NCI-H1417 (cell line): Measurements from ENCODE around the gene TNRC6C.

Experiments
- DNase-seq, 3 experiments: peaks; one replicate each; lab custom pipeline; 2025; lab: John Stamatoyannopoulos, UW

Gene TNRC6C

DNA sequence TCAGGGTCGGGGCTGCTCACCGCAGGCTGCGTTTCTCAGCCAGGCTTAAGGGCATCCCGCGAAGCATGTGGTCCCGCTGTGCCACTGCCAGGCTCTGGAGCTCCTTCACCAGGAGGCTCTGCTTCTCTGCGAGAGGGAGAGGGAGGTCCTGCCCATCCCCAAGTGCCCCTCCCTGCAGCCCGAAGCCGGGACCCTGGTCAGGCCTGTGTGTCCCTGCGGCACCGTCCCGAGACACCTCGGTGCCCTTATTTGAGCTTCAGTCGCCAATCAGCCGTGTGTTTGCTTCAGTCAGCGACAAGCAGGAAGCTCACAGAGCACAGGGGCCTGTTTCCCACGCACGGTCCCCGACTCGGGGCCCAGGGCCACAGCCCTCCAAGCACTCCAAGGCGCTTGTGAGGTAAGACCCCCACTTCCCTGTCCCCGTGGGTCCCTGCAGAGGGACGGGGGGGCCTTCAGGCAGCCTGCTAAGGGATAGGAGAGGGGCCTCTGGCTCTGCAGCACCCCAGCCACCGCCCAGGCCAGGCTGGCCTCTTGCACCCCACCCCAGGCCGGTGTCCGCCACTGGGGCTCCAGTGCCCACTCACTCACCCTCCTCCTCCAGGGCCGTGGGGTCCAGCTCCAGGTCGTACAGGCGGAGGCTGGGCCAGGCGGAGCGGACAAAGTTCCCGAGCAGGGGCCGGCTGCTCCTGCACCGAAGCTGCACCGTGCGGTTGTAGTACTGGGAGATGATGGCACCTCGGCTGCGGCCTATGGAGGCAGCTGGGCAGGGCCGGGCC is 166.8 kb downstream of the TNRC6C start:
- DNase-seq: no peak

- no peak for DNase-seq
Measured at GRCh38 chr17:78125976-78126894, 167.7 kb downstream of the TNRC6C start.

GRCh38 chr17:78126895-78127238 is 168.4 kb downstream of the TNRC6C start:
- no peak for DNase-seq

DNA sequence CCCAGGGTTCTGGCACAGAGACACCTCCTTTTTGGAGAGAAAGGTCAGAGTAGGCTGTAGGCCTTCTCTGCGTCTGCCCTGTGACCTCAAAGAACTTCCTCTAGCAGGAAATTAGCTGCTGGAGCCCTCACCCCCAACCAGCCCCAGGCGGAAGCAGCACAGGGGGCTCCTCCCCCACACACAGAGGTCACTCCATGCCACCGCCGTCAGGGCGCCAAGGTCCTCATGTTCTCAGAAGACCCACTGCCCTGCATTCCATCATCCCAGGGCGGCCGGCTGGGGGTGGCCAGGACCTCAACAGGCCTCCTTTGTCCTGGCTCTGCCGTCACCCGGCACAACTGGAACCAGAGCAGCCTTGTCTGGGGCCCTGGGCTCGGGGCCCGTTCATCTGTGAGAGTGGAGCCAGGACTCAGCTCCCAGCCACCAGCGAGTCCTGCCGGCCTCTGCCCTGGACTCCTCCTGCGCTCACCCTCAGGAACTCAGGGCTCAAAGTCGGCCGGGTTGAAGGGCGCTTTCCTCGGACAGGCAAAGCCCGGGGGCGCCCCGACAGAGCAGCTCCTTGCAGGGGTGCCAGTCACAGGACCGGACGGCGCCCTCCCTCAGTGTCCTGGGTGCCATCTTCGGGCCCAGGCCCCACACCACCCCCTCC is 168.9 kb downstream of the TNRC6C start:
- no peak for DNase-seq

GRCh38 chr17:78127888-78128550 is 169.5 kb downstream of the TNRC6C start:
- DNase-seq: peak in 2 of 3 experiments; percentile 53 to 57

DNA sequence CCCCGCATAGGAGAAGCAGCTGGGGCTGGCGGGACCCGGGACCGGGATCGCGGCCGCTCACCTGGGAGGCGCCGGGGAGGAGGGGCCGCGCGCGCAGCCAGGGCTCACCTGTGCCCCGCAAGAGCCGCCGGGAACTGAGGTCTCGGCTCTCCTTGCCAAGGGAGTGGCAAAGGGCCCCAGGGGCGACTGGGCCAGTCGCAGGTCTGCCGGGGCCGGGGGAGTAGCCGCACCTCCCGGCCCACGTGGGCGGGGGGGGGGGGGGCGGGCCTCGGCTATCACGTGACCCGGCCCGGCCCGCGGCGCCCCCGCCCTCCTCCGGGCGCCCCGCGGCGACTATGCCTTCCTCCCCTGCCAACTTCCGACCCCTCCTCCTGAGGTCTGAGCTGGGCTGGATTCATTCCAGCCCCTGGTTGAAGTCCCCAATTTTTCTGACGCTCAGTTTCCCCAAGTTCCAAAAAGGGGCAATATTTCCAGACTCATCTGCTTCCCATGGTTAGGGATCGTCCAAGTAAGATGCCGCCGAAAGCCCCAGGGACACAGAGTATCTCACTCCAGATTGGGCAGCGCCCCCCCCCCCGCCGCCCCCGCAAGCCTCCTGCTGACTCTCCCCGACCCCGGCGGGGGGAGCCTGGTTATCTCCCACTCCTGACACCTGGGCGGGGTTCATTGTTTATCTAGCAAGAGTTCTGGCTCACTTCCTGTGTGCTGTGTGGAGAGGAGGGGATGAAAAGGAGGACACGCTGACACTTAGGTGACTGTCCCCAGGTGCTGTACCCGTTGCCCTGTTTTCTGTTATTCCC is 170.2 kb downstream of the TNRC6C start, which contains the start of gene TMC6:
TMC6 (minus strand) TSS at position 205 of the 800 bp plus-strand sequence. CDS start 1,923 bp downstream, outside the sequence.
- DNase-seq: peak; percentile 56 to 76 (median 76)

DNA sequence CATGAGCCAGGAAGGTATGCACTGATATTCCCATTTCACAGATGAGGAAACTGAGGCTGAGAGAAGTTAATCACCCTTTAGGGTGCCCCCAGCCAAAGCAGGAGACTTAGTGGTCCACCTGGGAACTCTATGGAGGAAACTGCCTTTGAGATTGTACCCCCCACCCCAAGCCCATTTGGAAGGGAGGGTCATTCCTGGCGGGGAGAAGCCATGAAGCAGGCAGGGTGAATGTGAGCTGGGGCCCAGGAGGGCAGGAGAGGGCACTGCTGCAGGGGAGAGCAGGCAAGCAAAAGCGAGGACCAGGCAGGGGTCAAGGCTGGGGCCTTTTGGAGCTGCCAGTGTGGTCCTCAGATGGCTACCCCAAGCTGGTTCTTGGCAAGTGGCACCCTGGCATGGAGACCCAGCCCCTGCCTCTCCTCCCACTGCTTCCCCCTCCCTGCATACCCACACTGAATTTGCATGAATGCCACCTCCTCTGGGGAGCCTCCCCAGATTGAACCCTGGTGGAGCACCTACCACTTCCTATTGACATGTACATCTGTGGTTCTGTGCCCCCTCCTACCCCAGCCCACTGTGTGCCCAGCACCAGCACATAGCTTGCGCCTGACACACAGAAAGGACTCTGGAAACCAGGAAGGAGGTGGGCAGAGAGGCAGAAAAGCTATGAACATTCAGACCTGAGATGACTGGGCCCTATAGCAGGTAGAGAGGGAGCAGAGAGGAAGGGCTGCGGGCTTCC is 171.0 kb downstream of the TNRC6C start:
- no peak for DNase-seq

DNA sequence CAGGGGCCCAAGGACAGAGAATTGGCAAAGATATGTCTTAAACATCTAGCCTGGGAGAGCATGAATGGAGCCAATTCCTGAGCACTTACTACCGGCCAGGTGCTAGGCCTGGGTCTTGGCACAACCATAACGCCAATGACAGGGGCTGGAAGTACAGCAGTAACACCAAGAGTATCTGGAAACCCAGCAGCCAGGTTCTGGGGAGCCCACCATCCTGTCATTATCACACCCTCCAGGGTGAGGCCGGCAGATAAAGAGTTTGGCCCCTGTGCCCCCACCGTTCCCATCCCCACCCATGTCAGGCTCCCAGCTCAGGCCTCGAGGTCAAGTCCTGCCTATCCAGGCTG is 171.6 kb downstream of the TNRC6C start:
- no peak for DNase-seq

DNA sequence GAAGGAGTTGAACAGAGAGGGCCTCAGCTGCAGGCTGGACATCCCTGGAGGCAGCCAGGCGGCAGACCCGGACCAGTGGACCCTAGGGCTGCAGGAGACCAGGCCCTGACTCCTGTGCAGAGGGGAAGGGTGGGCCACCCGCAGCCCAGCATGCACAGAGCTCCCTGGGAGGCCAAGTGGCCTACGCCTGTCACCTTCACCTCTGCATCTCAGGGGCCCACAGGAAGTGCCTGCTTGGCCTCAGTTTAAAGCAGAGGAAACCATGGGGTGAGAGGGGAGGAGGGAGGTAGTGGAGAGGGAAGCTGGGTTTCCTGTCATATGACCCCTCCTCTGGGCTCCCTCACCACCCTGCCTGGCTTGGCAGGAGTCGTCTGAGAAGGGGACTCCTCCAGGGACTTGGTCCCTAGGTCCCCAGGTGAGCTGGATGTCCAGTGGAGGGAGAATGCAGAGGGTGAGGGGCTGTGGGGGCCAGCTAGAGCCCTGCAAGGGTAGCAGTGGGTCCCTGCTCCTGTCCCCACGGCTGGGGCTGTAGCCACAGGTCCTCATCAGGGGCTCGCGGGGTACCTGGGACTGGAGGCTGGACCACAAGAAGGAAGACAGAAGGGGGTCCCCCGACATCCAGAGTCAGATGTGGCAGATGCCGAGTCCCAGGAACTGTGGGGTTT is 172.1 kb downstream of the TNRC6C start, which contains the start of gene TMC8:
TMC8 (plus strand) TSS at position 335 of the 665 bp plus-strand sequence. CDS start 818 bp downstream, outside the sequence.
- peak in 1 of 3 experiments; percentile 19 for DNase-seq

DNA sequence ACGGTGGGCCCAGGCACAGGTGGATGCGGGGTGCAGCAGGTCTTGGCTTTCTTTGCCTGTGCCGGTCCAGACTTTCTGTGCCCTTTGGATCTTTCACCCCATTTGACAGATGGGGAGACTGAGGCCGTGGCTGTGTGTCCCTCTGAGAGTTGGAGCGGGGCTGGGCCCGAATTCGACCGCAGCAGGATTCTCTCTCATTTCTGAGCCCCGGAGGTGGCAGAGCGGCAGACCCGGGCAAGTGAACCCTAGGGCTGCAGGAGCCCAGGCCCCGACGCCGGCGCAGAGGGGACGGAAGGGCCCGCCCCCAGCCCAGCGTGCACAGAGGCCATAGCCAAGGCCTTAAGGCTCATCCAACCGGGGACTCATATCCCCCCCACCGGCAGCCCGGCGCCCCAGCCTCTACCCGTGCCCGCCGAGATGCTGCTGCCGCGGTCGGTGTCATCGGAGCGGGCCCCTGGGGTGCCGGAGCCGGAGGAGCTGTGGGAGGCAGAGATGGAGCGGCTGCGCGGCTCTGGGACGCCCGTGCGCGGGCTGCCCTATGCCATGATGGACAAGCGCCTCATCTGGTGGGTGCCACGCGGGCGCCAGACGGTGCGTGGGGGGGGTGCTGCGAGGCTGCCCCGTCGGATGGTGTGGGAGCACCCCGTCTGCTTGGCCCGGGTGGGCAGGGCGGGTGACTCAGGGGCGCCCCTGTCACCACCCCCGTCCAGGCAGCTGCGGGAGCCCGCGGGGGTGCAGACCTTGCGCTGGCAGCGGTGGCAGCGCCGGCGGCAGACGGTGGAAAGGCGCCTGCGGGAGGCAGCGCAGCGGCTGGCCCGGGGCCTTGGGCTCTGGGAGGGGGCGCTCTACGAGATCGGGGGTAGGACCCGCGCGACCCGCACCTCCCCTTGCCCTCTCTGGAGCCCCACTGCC is 172.9 kb downstream of the TNRC6C start:
- DNase-seq: peak in 2 of 3 experiments; percentile 33 to 43

DNA sequence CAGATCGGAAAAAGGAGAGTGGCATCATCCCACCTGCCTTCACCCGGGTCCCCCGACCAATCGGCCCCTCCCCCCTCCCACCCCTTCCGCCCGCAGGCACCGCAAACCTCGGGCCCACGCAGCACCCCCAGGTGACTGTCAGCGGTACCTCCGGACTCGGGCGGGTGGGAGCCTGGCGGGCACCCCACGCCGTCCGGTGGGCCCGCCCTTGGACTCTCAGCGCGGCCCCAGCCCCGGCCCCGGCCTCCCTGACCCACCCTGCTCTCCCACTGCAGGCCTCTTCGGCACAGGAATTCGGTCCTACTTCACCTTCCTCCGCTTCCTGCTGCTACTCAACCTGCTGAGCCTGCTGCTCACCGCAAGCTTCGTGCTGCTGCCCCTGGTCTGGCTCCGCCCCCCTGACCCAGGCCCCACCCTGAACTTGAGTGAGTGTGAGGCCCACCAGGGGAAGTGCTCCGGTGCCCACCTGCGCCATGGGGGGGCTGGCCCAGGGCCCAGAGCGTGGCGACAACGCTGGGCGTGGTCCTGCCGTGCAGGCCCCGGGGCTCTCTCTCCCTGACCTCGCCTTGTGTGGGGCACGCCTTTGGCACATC is 173.7 kb downstream of the TNRC6C start:
- DNase-seq: peak in 2 of 3 experiments; percentile 34 to 43

DNA sequence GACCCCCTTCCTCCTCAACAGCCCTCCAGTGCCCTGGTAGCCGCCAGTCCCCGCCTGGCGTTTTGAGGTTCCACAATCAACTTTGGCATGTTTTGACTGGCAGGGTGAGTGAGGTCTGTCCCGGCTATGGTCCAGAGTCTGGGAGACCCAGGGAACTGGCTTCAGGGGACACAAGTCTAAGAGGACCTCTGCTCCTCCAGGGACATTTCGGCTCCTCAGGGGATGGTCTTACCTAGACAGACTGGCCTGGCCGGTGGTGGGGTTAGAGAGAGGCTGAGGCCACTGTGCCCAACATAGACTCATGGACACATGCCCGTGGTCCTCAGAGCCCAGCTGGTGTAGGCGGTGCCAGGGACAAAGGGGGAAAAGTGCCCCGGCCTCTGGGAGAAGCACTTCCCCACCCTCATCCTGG is 174.3 kb downstream of the TNRC6C start:
- DNase-seq: no peak

DNA sequence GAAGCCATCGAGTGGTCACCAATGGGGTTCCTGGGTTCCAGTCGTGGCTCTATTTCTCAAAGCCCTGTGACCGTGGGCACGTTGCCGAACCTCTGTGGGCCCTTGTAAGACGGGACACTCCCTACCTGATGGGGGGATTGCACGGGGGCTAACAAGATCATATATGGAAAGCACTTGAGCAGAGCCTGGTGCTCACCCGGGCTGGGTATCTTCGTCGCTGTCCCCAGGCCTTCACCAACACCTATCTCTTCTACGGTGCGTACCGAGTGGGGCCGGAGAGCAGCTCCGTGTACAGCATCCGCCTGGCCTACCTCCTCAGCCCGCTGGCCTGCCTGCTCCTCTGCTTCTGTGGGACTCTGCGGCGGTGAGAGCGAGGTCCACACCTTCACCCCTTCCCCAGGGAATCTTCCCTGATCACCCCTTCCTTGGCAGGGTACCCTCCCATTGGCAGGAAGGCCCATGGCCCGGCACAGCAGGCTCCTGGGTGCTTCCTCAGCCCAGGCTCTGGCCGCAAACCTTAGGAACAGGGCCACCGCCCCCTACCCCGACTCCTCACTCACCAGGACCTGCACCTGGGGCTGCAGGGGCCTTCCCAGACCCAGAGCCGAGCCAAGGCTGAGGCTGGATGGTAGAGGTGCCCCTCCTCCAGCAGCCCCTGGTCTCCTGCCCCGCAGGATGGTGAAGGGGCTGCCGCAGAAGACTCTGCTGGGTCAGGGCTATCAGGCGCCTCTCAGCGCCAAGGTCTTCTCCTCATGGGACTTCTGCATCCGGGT is 174.9 kb downstream of the TNRC6C start:
- DNase-seq: no peak

- peak; percentile 33 to 66 (median 54) for DNase-seq
Measured at GRCh38 chr17:78133971-78134898, 175.7 kb downstream of the TNRC6C start.

GRCh38 chr17:78134899-78135385 is 176.4 kb downstream of the TNRC6C start:
- no peak for DNase-seq
